Subcutaneous abdominal adipose tissue (tissue), 5 donors: ENCODE measurements around the gene TRMT10A.

Experiments used
- H3K27ac ChIP-seq: one replicate; pipeline ENCODE4 v1.7.0; 2013; ENCODE audit warnings: low read depth, mild to moderate bottlenecking, inconsistent platforms, low read length, moderate library complexity
- H3K27me3 ChIP-seq, 5 donors: one replicate each; pipeline ENCODE4 v1.7.0; 2013; ENCODE audit warnings: low read length in 5 of 5, inconsistent platforms in 1 of 5; ENCODE audit not compliant: control insufficient read depth in 5 of 5, insufficient read depth in 4 of 5
- H3K36me3 ChIP-seq, 5 donors: one replicate each; pipeline ENCODE4 v1.7.0; 2013; ENCODE audit warnings: low read length in 5 of 5; ENCODE audit not compliant: control insufficient read depth in 5 of 5, insufficient read depth in 5 of 5
- H3K4me1 ChIP-seq, 5 donors: one replicate each; pipeline ENCODE4 v1.7.0; 2013; ENCODE audit warnings: low read length in 5 of 5, mild to moderate bottlenecking in 3 of 5, moderate library complexity in 1 of 5; ENCODE audit not compliant: control insufficient read depth in 5 of 5, insufficient read depth in 5 of 5
- H3K4me3 ChIP-seq, 5 donors: one replicate each; pipeline ENCODE4 v1.7.0; 2013; ENCODE audit warnings: low read length in 5 of 5, low read depth in 1 of 5
- H3K9ac ChIP-seq, 5 donors: one replicate each; pipeline ENCODE4 v1.7.0; 2013; ENCODE audit warnings: low read length in 5 of 5, mild to moderate bottlenecking in 4 of 5, moderate library complexity in 3 of 5
- H3K9me3 ChIP-seq, 5 donors: one replicate each; pipeline ENCODE4 v1.7.0; 2013; ENCODE audit warnings: low read length in 5 of 5; ENCODE audit not compliant: control insufficient read depth in 5 of 5
- donor health status: healthy.
- donor health status: healthy.
- donor health status: healthy.
- donor health status: healthy.
- donor health status: healthy.

Gene TRMT10A

GRCh38 chr4:99510721-99511120 is 53.1 kb downstream of the TRMT10A start, which contains the start of gene C4orf17:
Gene C4orf17, plus strand, starts transcription at chr4:99511021. Its CDS starts 2,061 bp downstream, at chr4:99513082.
- H3K9me3 ChIP-seq, result no peaks in the 10 kb centered on the region
- H3K36me3 ChIP-seq, result no peaks in the 10 kb centered on the region
- H3K9ac ChIP-seq, result no peak within 1 kb of the TSS
- H3K4me3 ChIP-seq, result no peak within 1 kb of the TSS
- H3K27me3 ChIP-seq, result no peaks in the 10 kb centered on the region
- H3K27ac ChIP-seq, result no peak within 1 kb of the TSS
- no peaks in the 10 kb centered on the region for H3K4me1 ChIP-seq

GRCh38 chr4:99507762-99508161 is 56.1 kb downstream of the TRMT10A start:
- Histone ChIP-seq H3K4me3 (no peak overlapping the region), H3K9ac (no peak overlapping the region), H3K27ac (no peak overlapping the region), H3K9me3 (no peaks in the 10 kb centered on the region), H3K27me3 (no peaks in the 10 kb centered on the region), H3K36me3 (no peaks in the 10 kb centered on the region), H3K4me1 (no peaks in the 10 kb centered on the region)

GRCh38 chr4:99507349-99507748 is 56.5 kb downstream of the TRMT10A start:
- no peaks in the 10 kb centered on the region for H3K4me1 ChIP-seq
- H3K9ac ChIP-seq, result no peak overlapping the region
- no peak overlapping the region for H3K4me3 ChIP-seq
- H3K27me3 ChIP-seq, result no peaks in the 10 kb centered on the region
- H3K36me3 ChIP-seq, result no peaks in the 10 kb centered on the region
- no peaks in the 10 kb centered on the region for H3K9me3 ChIP-seq
- no peak overlapping the region for H3K27ac ChIP-seq

- H3K27ac ChIP-seq, result no peak overlapping the region
- H3K36me3 ChIP-seq, result no peaks in the 10 kb centered on the region
- no peak overlapping the region for H3K9ac ChIP-seq
- H3K4me1 ChIP-seq, result no peaks in the 10 kb centered on the region
- no peaks in the 10 kb centered on the region for H3K27me3 ChIP-seq
- no peak overlapping the region for H3K4me3 ChIP-seq
- no peaks in the 10 kb centered on the region for H3K9me3 ChIP-seq
Observed at GRCh38 chr4:99506781-99507180, 57.1 kb downstream of the TRMT10A start.

GRCh38 chr4:99504804-99505502 is 58.9 kb downstream of the TRMT10A start:
- Histone ChIP-seq H3K27me3 (no peaks in the 10 kb centered on the region), H3K36me3 (no peaks in the 10 kb centered on the region), H3K27ac (no peak overlapping the region), H3K9me3 (no peaks in the 10 kb centered on the region), H3K9ac (no peak overlapping the region), H3K4me1 (no peaks in the 10 kb centered on the region), H3K4me3 (no peak overlapping the region)
